Pancreas (tissue), 10 donors: ENCODE measurements around the gene CCT5. TPM values are rescaled to one million over a fixed set of nuclear protein-coding genes. Genes with fewer than 3 reads are reported as not detected.

Source experiments
- ATAC-seq, 4 donors: fragments of 200-7000 bp; cut with Tn5 transposase; one replicate each; pipeline versions ENCODE4 v1.8.0 to v1.9.1; 2020; ENCODE audit warnings: mild to moderate bottlenecking in 4 of 4, moderate library complexity in 4 of 4
- DNase-seq, 6 donors: peaks; one replicate each; pipeline ENCODE4 v3.0.0-alpha.2; 2020
- FAIRE-seq: peaks from 2 replicates; lab custom pipeline; 2012; peaks lifted over from hg19 to GRCh38; lab: Jason Lieb, UNC
- H3K27ac ChIP-seq, 4 donors: fragments of 200-600 bp; sonication (generic); 1 replicate in 3 of 4; 2 replicates in 1 of 4; pipeline versions ENCODE4 v1.5.0 to v1.8.0; 2020
- H3K27me3 ChIP-seq, 4 donors: fragments of 200-600 bp; one replicate each; pipeline ENCODE4 v1.8.0; 2021
- H3K36me3 ChIP-seq, 3 donors: fragments of 200-600 bp; sonication (generic) in 1 of 3; one replicate each; pipeline versions ENCODE4 v1.5.0 to v1.8.0; 2020 to 2021
- H3K4me1 ChIP-seq, 3 donors: fragments of 200-600 bp; one replicate each; pipeline ENCODE4 v1.8.0; 2021
- H3K4me3 ChIP-seq, 4 donors: fragments of 200-600 bp; sonication (generic) in 2 of 4; one replicate each; pipeline versions ENCODE4 v1.5.0 to v1.8.0; 2020 to 2021
- H3K9me3 ChIP-seq, 4 donors: fragments of 200-600 bp; one replicate each; pipeline ENCODE4 v1.8.0; 2021
- WGBS, 2 donors: extraction: QIAGEN DNeasy Blood & Tissue Kit; methylation state at CpG; one replicate each; pipeline ENCODE4 v1.1.7; 2013; 5-methylcytosine and 5-hydroxymethylcytosine counted together
- intact Hi-C, 3 donors: fragments of 100-400 bp; cut with DNase I; formaldehyde crosslinking; loops; one replicate each; pipeline versions ENCODE4 v1.11.1 to v1.14.2; 2022
- polyA plus RNA-seq, 2 donors: library from polyadenylated mRNA; stranded (reverse); fragments of 200-250 nt; gene quantifications; one replicate each; pipeline ENCODE4 v1.2.3, GENCODE V29; 2013
- total RNA-seq, 6 donors: library from RNA; stranded (reverse); fragmentation: NEBNext Ultra II Directional in 4 of 6; extraction: Animal tissue kit (Norgen Biotek cat#: 25700) in 4 of 6; gene quantifications; one replicate each; pipeline versions ENCODE4 v1.2.1 to v1.2.4, GENCODE V29; 2021 to 2023
- TF ChIP-seq, protein P1 (sequence below), 4 donors: fragments of 200-600 bp; sonication (generic) in 3 of 4; IDR thresholded peaks; one replicate each; pipeline versions ENCODE4 v1.5.0 to v1.8.0; 2021; ENCODE audit warnings: antibody characterized with exemption in 4 of 4
- donor health status: healthy with polysubstance abuse.
- donor health status: DM: no; HTN: no; CAD: no; lungs with moderate emphysema.
- donor health status: DM: no; HTN: no; CAD: no.
- donor health status: control.
- donor health status: control.
- donor health status: Bipolar disorder and iron deficiency.
- donor health status: DM: yes; HTN: yes; CAD: no.
- donor health status: DM: no; HTN: no; CAD: no.
- donor health status: DM: no; HTN: no; CAD: no.
- donor health status: DM: yes; HTN: yes; CAD: no.

Gene CCT5
- total and polyA plus RNA-seq, 8 donors = 33.7 to 75.6 (median 60.0) TPM

DNA sequence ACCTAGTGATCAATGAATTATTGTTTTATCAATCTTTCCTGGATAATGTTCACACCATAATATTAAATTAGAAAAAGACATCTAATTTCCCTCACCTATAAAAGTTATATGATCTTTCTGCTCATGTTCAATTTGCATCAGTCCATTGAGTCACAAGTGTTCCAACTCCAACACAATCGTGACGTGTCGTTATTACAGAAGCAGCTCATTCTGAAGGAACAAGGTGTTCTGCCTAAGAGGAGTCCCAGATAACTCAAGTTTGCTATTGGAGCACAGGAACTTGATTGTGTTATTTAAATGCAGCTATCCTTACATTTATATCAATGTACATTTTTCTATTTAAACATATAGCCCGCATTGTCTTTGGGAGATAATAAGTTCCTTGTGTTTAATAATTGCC lies 31.0 kb upstream of the CCT5 start:
- intact Hi-C loops = no loop called here
- no peak for FAIRE-seq
- TF ChIP-seq, protein P1, sequence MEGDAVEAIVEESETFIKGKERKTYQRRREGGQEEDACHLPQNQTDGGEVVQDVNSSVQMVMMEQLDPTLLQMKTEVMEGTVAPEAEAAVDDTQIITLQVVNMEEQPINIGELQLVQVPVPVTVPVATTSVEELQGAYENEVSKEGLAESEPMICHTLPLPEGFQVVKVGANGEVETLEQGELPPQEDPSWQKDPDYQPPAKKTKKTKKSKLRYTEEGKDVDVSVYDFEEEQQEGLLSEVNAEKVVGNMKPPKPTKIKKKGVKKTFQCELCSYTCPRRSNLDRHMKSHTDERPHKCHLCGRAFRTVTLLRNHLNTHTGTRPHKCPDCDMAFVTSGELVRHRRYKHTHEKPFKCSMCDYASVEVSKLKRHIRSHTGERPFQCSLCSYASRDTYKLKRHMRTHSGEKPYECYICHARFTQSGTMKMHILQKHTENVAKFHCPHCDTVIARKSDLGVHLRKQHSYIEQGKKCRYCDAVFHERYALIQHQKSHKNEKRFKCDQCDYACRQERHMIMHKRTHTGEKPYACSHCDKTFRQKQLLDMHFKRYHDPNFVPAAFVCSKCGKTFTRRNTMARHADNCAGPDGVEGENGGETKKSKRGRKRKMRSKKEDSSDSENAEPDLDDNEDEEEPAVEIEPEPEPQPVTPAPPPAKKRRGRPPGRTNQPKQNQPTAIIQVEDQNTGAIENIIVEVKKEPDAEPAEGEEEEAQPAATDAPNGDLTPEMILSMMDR (IDR thresholded peaks at IDR 0.05) = no peak
- Histone ChIP-seq H3K36me3 (no peaks in the 10 kb centered on the region), H3K9me3 (no peaks in the 10 kb centered on the region), H3K4me3 (no peak overlapping the region), H3K4me1 (no peaks in the 10 kb centered on the region), H3K27ac (no peak overlapping the region), H3K27me3 (no peaks in the 10 kb centered on the region)
- no peak for DNase-seq
- 87 to 93% methylated on average over 4 of the region's 4 CpGs for WGBS, 2 donors
- ATAC-seq = no peak

- Histone ChIP-seq H3K4me3 (no peak overlapping the region), H3K4me1 (no peaks in the 10 kb centered on the region), H3K9me3 (no peaks in the 10 kb centered on the region), H3K36me3 (no peaks in the 10 kb centered on the region), H3K27me3 (no peaks in the 10 kb centered on the region), H3K27ac (no peak overlapping the region)
- TF ChIP-seq, protein P1 (IDR thresholded peaks at IDR 0.05) = no peak
- intact Hi-C loops = no loop called here
- FAIRE-seq (no peak), ATAC-seq (no peak), DNase-seq (no peak)
- WGBS, 2 donors = 84 to 88% methylated on average over 8 of the region's 8 CpGs
These were observed 29.8 kb upstream of the CCT5 start for GRCh38 chr5:10220248-10220647.

DNA sequence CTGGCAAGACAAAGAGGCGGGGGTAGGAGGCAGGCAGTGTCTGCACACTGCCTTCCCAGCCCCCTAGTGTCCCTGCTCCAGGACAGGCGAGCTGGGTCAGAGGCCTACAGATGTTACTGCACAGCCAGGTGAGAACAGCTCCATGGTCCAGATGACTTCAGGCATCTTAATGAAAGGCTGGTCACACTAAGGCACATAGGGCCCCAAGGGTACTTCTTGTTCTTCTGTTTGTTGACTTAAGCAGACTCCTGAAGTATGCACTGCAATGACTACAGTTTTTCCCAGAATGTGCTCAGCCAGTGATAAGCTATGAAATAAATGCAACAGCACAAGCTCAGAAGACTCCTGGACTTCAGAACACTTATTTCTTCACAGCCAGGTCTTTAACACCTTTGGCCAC lies 27.8 kb upstream of the CCT5 start:
- no peaks in the 10 kb centered on the region for H3K36me3 ChIP-seq
- no peaks in the 10 kb centered on the region for H3K4me1 ChIP-seq
- ATAC-seq = no peak

DNA sequence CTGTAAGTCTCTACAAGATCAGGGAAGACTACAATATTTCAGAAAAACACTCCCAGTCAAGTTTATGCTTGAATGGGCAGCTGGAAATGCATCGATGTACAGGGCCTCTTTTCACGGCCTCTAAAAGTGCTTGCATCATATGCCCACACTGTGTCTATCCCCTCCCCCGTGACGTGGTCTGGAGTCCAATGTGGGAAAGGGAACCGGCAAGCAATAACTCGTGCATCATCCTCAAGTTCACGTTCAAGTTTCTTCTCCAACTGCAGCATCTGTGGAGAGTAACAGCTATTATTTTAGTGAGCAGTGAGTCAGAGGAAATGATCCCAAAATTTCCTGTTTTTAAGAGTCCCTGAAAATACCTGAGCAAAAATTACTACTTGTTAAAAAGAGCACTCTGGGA lies 22.7 kb upstream of the CCT5 start:
- H3K36me3 ChIP-seq = no peaks in the 10 kb centered on the region
- H3K27ac ChIP-seq = no peak overlapping the region
- intact Hi-C loops = no loop called here
- no peaks in the 10 kb centered on the region for H3K4me1 ChIP-seq
- 88 to 90% methylated on average over 7 of the region's 7 CpGs for WGBS, 2 donors
- TF ChIP-seq, protein P1 (IDR thresholded peaks at IDR 0.05) = no peak
- no peak for DNase-seq
- no peaks in the 10 kb centered on the region for H3K27me3 ChIP-seq
- H3K4me3 ChIP-seq = no peak overlapping the region
- no peak for FAIRE-seq
- H3K9me3 ChIP-seq = no peaks in the 10 kb centered on the region
- ATAC-seq = no peak

More for the DNA sequence above, 27.8 kb upstream of the CCT5 start:
- DNase-seq = no peak
- no peak for FAIRE-seq
- intact Hi-C loops = no loop called here
- H3K9me3 ChIP-seq = no peaks in the 10 kb centered on the region
- no peak overlapping the region for H3K4me3 ChIP-seq
- no peaks in the 10 kb centered on the region for H3K27me3 ChIP-seq
- TF ChIP-seq, protein P1 (IDR thresholded peaks at IDR 0.05) = no peak
- WGBS, 2 donors = 96 to 100% methylated on average over 2 of the region's 2 CpGs
- H3K27ac ChIP-seq = no peak overlapping the region

DNA sequence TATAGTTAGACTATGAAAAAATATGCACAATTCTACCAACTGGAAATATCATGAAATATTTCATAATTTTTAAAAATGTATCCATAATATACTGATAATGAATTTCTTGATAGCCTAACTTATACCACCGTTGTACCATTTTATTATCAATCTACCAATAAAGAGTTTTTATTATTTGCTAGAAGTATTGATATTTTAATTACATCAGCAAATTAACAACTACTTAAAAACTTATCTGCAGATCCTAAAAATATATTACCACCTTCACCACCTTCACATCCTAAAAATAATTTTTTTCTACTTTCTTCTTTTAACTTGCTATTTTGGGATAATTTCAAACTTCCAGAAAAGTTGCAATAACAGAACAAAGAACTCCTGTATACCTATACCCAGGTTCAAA lies 21.8 kb upstream of the CCT5 start:
- H3K4me1 ChIP-seq = no peaks in the 10 kb centered on the region
- TF ChIP-seq, protein P1 (IDR thresholded peaks at IDR 0.05) = no peak
- no peak overlapping the region for H3K27ac ChIP-seq
- WGBS, 2 donors = 87 to 98% methylated on average over 1 of the region's 1 CpG
- intact Hi-C loops = no loop called here
- no peak overlapping the region for H3K4me3 ChIP-seq
- H3K36me3 ChIP-seq = no peaks in the 10 kb centered on the region
- H3K9me3 ChIP-seq = no peaks in the 10 kb centered on the region
- no peaks in the 10 kb centered on the region for H3K27me3 ChIP-seq
- no peak for FAIRE-seq
- no peak for DNase-seq
- no peak for ATAC-seq
